Measurements from ENCODE around the gene LTBP3.

The LTBP3 gene

GRCh38 chr11:65553301-65554001 lies 4.7 kb downstream of the LTBP3 start:
- DNase-seq: peak; percentile 53

GRCh38 chr11:65552388-65552951 lies 5.7 kb downstream of the LTBP3 start:
- no peak for DNase-seq

GRCh38 chr11:65551572-65552387 lies 6.4 kb downstream of the LTBP3 start:
- peak; percentile 64 for DNase-seq

GRCh38 chr11:65549096-65549495 lies 9.1 kb downstream of the LTBP3 start:
- no peak for DNase-seq

- no peak for DNase-seq
Observed at GRCh38 chr11:65548395-65548794, 9.8 kb downstream of the LTBP3 start.

GRCh38 chr11:65547446-65548125 lies 10.6 kb downstream of the LTBP3 start:
- no peak for DNase-seq

- peak; percentile 98 for DNase-seq
Observed at GRCh38 chr11:65546217-65546958, 11.8 kb downstream of the LTBP3 start.

GRCh38 chr11:65545853-65546216 lies 12.3 kb downstream of the LTBP3 start:
- DNase-seq: no peak

GRCh38 chr11:65542738-65543390 lies 15.3 kb downstream of the LTBP3 start:
- DNase-seq: no peak

GRCh38 chr11:65541093-65541982 lies 16.8 kb downstream of the LTBP3 start:
- no peak for DNase-seq

- DNase-seq: peak; percentile 93
Observed at GRCh38 chr11:65540290-65541092, 17.7 kb downstream of the LTBP3 start.

GRCh38 chr11:65539744-65540289 lies 18.3 kb downstream of the LTBP3 start:
- no peak for DNase-seq

- no peak for DNase-seq
Observed at GRCh38 chr11:65538915-65539743, 19.0 kb downstream of the LTBP3 start.

- DNase-seq: no peak
Observed at GRCh38 chr11:65538232-65538914, 19.8 kb downstream of the LTBP3 start.

- DNase-seq: no peak
Observed at GRCh38 chr11:65537620-65538231, 20.4 kb downstream of the LTBP3 start.

- DNase-seq: no peak
Observed at GRCh38 chr11:65537296-65537597, 20.9 kb downstream of the LTBP3 start.

- no peak for DNase-seq
Observed at GRCh38 chr11:65536412-65537295, 21.5 kb downstream of the LTBP3 start.

All from activated naive CD4-positive, alpha-beta T cell treated with Interleukin-2 at 50 U/mL for 16 hours (primary cell).